Skeletal muscle satellite cell (primary cell): ENCODE measurements around the gene ARSA.
A peak's percentile ranks its signal among the peaks of the same experiment; 100 is the strongest.
"Not testable (repeated sequence)": the region's sequence is repeated elsewhere in the genome, so short reads cannot be mapped to it uniquely, and the experiment has no call there.

ENCODE experiments used
- H3K27me3 ChIP-seq: 2 replicates; pipeline ENCODE4 v1.7.0; 2013; ENCODE audit warnings: low read length; ENCODE audit not compliant: control insufficient read depth, insufficient read depth
- H3K36me3 ChIP-seq: 2 replicates; pipeline ENCODE4 v1.7.0; 2013; ENCODE audit warnings: mild to moderate bottlenecking, control low read depth, low read length; ENCODE audit not compliant: insufficient read depth
- H3K4me1 ChIP-seq: 2 replicates; pipeline ENCODE4 v1.7.0; 2013; ENCODE audit warnings: low read length; ENCODE audit not compliant: control insufficient read depth, insufficient read depth
- H3K4me2 ChIP-seq: 2 replicates; pipeline ENCODE4 v1.7.0; 2013; ENCODE audit warnings: mild to moderate bottlenecking, low read length
- H3K4me3 ChIP-seq: 2 replicates; pipeline ENCODE4 v1.7.0; 2013; ENCODE audit warnings: low read length
- H3K9ac ChIP-seq: 2 replicates; pipeline ENCODE4 v1.7.0; 2013; ENCODE audit warnings: mild to moderate bottlenecking, low read depth, low read length, moderate library complexity
- H3K9me3 ChIP-seq: replicated peaks from 2 replicates; pipeline ENCODE4 v1.7.0; 2013; ENCODE audit warnings: mild to moderate bottlenecking, control low read depth, low read length

Gene ARSA

GRCh38 chr22:50671641-50672040, 43.7 kb upstream of the ARSA start:
- H3K4me3 ChIP-seq = no peak overlapping the region
- no peak overlapping the region for H3K4me2 ChIP-seq
- no peaks in the 10 kb centered on the region for H3K36me3 ChIP-seq
- H3K27me3 ChIP-seq = peaks cover 31% of the 10 kb centered on the region
- peaks cover 3% of the 10 kb centered on the region for H3K4me1 ChIP-seq
- H3K9ac ChIP-seq = no peak overlapping the region
- H3K9me3 ChIP-seq = no peaks in the 10 kb centered on the region

GRCh38 chr22:50670914-50671538, 43.1 kb upstream of the ARSA start:
- peaks cover 3% of the 10 kb centered on the region for H3K4me1 ChIP-seq
- H3K9me3 ChIP-seq = no peaks in the 10 kb centered on the region
- H3K27me3 ChIP-seq = peaks cover 26% of the 10 kb centered on the region
- H3K36me3 ChIP-seq = no peaks in the 10 kb centered on the region
- H3K4me3 ChIP-seq = no peak overlapping the region
- H3K9ac ChIP-seq = no peak overlapping the region
- no peak overlapping the region for H3K4me2 ChIP-seq

- Histone ChIP-seq H3K36me3 (no peaks in the 10 kb centered on the region), H3K4me3 (no peak overlapping the region), H3K27me3 (peaks cover 21% of the 10 kb centered on the region), H3K4me1 (peaks cover 3% of the 10 kb centered on the region), H3K4me2 (no peak overlapping the region), H3K9me3 (no peaks in the 10 kb centered on the region), H3K9ac (no peak overlapping the region)
These were observed 42.6 kb upstream of the ARSA start for GRCh38 chr22:50670513-50670912.

- H3K4me3 ChIP-seq = no peak overlapping the region
- H3K36me3 ChIP-seq = no peaks in the 10 kb centered on the region
- H3K4me1 ChIP-seq = no peaks in the 10 kb centered on the region
- H3K9ac ChIP-seq = no peak overlapping the region
- H3K9me3 ChIP-seq = no peaks in the 10 kb centered on the region
- H3K4me2 ChIP-seq = no peak overlapping the region
- H3K27me3 ChIP-seq = peaks cover 10% of the 10 kb centered on the region
These were observed 37.8 kb upstream of the ARSA start for GRCh38 chr22:50665738-50666137.

GRCh38 chr22:50665212-50665611, 37.3 kb upstream of the ARSA start:
- no peak overlapping the region for H3K4me3 ChIP-seq
- no peaks in the 10 kb centered on the region for H3K4me1 ChIP-seq
- no peak overlapping the region for H3K4me2 ChIP-seq
- H3K9ac ChIP-seq = no peak overlapping the region
- no peaks in the 10 kb centered on the region for H3K9me3 ChIP-seq
- H3K36me3 ChIP-seq = no peaks in the 10 kb centered on the region
- peaks cover 10% of the 10 kb centered on the region for H3K27me3 ChIP-seq

- Histone ChIP-seq H3K4me3 (no peak overlapping the region), H3K4me2 (no peak overlapping the region), H3K27me3 (no peaks in the 10 kb centered on the region), H3K9ac (no peak overlapping the region), H3K4me1 (peaks cover 18% of the 10 kb centered on the region), H3K36me3 (no peaks in the 10 kb centered on the region), H3K9me3 (no peaks in the 10 kb centered on the region)
These were observed 32.4 kb upstream of the ARSA start for GRCh38 chr22:50660306-50660705.

GRCh38 chr22:50659711-50660110, 31.8 kb upstream of the ARSA start:
- H3K27me3 ChIP-seq, H3K36me3 ChIP-seq, H3K4me2 ChIP-seq, H3K9ac ChIP-seq, H3K4me3 ChIP-seq, H3K9me3 ChIP-seq: not testable (repeated sequence)
- H3K4me1 ChIP-seq = peaks cover 18% of the 10 kb centered on the region

- Histone ChIP-seq H3K4me2 (no peak overlapping the region), H3K9me3 (no peaks in the 10 kb centered on the region), H3K4me3 (no peak overlapping the region), H3K36me3 (no peaks in the 10 kb centered on the region), H3K27me3 (no peaks in the 10 kb centered on the region), H3K9ac (no peak overlapping the region), H3K4me1 (peaks cover 18% of the 10 kb centered on the region)
These were observed 30.0 kb upstream of the ARSA start for GRCh38 chr22:50657925-50658324.

GRCh38 chr22:50656122-50657070, 28.4 kb upstream of the ARSA start:
- peak overlapping the region; percentile 33 for H3K9ac ChIP-seq
- H3K4me1 ChIP-seq = peaks cover 18% of the 10 kb centered on the region
- peak overlapping the region; percentile 69 for H3K4me2 ChIP-seq
- peak overlapping the region; percentile 31 for H3K4me3 ChIP-seq
- no peaks in the 10 kb centered on the region for H3K27me3 ChIP-seq
- no peaks in the 10 kb centered on the region for H3K9me3 ChIP-seq
- H3K36me3 ChIP-seq = no peaks in the 10 kb centered on the region

- H3K9me3 ChIP-seq, H3K9ac ChIP-seq, H3K36me3 ChIP-seq, H3K4me3 ChIP-seq, H3K27me3 ChIP-seq, H3K4me2 ChIP-seq: not testable (repeated sequence)
- H3K4me1 ChIP-seq = peaks cover 18% of the 10 kb centered on the region
These were observed 26.7 kb upstream of the ARSA start for GRCh38 chr22:50654664-50655063.

GRCh38 chr22:50653256-50653655, 25.3 kb upstream of the ARSA start:
- H3K9me3 ChIP-seq = no peaks in the 10 kb centered on the region
- H3K9ac ChIP-seq = no peak overlapping the region
- H3K27me3 ChIP-seq = no peaks in the 10 kb centered on the region
- no peak overlapping the region for H3K4me3 ChIP-seq
- H3K4me1 ChIP-seq = peaks cover 18% of the 10 kb centered on the region
- no peaks in the 10 kb centered on the region for H3K36me3 ChIP-seq
- no peak overlapping the region for H3K4me2 ChIP-seq

GRCh38 chr22:50643821-50644101, 15.8 kb upstream of the ARSA start:
- H3K9ac ChIP-seq, H3K4me2 ChIP-seq, H3K9me3 ChIP-seq, H3K4me3 ChIP-seq, H3K36me3 ChIP-seq: not testable (repeated sequence)
- peaks cover 30% of the 10 kb centered on the region for H3K27me3 ChIP-seq
- H3K4me1 ChIP-seq = peaks cover 13% of the 10 kb centered on the region
